MV-4-11 (cell line): ENCODE measurements around the gene SPECC1L.
A peak's percentile ranks its signal among the peaks of the same experiment; 100 is the strongest.
"Not testable (repeated sequence)": the region's sequence is repeated elsewhere in the genome, so short reads cannot be mapped to it uniquely, and the experiment has no call there.

Experiments
- DNase-seq: peaks from one replicate; lab custom pipeline; 2025; lab: John Stamatoyannopoulos, UW

The SPECC1L gene

GRCh38 chr22:24245584-24246561, 24.8 kb upstream of the SPECC1L start:
- DNase-seq = not testable (repeated sequence)

DNA sequence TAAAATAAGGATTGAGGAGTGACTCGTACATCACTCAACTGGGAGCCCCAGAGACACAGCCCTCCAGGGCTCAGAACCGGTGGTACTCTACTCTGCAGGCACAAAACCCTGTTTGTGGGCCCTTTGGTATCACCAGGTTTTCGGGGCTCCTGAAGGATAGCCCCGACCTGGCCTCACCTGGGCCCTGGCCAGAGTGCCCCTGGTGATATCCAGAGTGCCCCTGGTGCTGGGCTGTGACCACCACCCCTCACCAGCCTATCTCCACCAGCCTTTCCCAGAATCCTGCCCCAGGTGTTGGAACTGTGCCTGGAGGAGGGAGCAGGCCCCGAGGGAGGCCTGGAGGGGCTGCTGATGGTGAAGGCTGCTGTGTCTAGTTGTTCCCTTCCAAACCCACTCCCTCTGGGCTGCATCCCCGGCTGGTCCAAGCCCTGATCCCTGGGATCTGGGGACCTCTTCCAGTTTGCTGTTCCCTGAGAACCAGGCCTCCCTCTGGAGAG, 23.6 kb upstream of the SPECC1L start:
- DNase-seq = no peak

DNA sequence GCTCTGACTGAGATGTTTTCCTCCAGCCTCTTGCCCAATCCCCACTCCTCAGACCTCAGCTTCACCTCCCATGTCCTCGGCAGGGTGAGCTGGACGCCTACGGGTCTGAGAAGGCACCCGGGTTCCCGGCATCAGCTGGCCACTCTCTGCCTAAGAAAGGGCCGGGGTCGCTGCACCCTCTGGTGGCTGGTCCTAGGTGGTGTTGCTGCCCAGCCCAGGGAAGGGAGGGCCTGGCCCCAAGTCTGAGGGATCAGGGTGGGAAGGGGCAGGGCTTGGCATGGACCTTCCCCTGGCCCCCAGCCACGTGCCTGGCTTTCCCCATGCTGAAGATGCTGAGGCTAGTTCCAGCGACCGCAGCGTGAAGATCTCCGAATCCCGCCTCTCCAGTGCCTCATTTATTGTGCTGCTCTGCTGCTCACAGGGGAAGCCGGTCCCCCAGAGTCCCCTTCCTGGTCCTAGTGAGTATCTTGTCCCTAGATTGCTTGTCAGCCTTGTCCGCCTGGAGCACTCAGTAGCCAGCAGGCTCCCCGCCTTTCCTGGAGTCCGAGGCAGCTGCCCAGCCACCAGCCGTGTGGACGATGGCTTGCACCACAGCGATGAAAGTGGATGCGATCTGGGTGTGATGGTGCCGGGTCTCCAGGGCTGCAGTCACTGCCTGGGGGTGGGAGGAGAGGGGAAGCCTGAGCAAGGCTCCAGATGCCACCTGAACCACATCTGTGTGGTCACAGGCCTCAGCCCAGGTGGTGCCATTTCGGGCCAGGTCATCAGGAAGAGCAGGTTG, 22.9 kb upstream of the SPECC1L start:
- peak; percentile 37 for DNase-seq

DNA sequence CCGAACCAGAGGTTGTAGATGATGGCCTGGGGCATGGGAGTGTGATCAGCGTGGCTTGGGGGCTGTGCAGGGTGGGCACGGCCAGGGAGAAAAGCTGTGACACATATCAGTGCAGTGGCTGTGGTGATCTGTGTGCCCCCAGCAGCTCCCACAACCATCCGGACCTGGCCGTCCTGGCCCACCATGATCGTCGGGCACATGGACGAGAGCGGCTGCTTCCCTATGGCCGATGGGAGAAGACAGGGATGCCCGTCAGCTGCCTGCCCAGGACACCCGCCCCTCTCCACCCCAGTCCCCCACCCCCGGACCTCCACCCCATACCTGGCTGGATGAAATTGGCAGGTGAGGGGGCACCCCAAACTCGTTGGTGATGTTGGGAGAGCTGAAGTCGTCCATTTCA, 22.0 kb upstream of the SPECC1L start:
- DNase-seq = not testable (repeated sequence)

- not testable (repeated sequence) for DNase-seq
These were observed 21.2 kb upstream of the SPECC1L start for GRCh38 chr22:24249413-24249812.

DNA sequence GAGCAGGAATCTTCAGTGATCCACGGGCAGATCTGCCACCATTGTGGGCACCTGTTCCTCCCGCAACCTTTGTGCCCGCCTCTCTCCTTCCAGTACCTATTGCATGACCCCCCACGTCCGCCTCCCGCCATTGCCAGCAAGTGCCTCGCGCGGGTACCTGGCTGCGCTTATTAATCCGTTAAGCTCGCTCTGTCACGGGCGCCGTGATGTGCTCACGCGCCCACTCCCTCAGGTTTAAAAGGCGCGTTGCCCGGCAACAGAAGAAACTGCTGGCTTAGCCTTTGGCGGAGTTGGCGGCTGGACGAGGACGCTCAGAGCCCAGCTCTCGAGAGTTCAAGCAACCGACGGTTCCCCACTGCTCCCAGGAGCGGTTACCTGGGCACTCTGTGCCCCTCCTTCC, 19.3 kb upstream of the SPECC1L start:
- not testable (repeated sequence) for DNase-seq

DNA sequence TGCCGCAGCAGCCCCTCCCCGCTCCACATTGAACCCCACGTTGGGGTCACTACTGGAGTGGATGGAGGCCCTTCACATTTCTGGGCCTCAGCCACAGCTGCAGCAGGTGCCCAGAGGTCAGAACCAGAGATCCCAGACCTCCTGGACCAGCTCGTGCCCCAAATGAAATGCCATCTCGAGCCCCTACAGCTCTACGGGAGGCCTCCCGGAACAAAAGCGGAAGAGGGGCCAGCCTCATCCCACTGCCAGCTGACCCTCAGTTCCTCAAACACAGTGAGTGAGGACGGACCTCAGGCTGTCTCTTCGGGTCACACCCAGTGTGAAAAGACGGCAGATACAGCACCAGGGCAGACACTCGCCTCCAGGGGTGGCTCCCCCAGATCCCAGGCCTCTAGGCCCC, 17.5 kb upstream of the SPECC1L start:
- DNase-seq = not testable (repeated sequence)

DNA sequence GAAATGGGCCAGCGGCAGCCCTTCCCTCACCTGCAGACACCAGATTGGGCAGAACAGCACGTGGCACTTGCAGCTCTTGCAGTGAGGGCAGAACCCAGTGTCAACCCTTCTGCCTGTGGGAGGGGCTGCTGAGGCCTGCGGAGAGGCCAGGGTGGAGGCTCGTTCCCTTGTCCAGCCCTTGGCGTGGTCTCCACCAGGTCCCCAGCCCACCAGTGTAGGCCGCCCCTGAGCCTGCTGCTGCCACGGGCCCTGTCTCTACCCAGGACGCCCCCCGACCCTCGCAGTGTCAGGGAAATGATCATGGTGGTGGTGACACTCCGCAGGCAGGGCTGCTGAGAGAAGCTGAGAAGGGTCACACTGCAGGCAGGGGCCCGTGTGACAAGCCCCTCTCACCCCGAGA, 14.5 kb upstream of the SPECC1L start:
- not testable (repeated sequence) for DNase-seq

GRCh38 chr22:24256736-24257135, 13.9 kb upstream of the SPECC1L start:
- DNase-seq = not testable (repeated sequence)

DNA sequence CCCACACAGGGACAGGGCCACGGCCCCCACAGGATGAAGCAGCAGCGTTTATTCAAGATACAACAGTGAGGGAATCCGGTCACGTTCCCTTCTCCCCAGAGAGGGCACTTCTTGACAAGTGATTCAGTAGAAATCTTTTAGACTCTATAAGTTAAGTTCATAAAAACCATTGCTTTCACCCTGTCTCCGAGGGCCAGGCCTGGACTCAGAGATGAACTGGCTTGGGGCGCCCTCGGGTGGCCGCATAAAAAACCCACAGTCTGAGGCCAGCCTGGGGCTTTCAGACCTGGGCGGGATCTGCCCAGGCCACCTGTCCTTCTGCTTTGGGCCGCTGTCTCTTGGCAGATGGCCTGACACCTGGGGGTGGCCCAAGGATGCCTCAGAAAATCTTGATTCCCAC, 11.2 kb upstream of the SPECC1L start:
- peak; percentile 78 for DNase-seq

DNA sequence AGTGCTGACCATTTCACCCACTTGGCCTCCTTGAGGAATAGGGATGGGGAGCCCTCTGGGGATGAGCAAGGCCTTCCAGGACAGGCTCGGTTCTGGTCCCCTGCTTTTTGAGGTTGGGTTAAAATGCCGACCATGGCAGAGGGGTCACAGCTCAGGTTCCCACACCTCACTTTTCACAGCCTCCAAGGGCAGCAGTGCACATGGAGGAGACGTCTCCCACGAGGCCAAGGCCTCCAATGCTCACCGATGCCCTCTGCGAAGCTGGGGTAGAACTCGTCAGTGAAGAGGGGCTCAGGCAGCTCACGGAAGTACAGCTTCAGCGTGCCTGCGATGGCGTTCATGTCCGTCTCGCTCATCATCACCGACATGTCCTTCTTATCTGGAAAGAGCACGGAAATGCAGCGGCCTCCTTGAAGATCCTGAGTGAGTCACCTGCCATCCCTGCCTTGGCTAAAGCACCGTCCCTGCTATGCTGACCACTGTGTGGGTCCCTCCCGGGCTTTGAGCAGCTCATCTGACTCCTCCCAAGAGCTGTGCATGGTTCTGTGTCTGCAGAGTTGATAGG, 8.4 kb upstream of the SPECC1L start:
- DNase-seq = not testable (repeated sequence)

GRCh38 chr22:24263479-24263878, 7.2 kb upstream of the SPECC1L start:
- DNase-seq = not testable (repeated sequence)

GRCh38 chr22:24264329-24264896, 6.2 kb upstream of the SPECC1L start:
- peak; percentile 55 for DNase-seq

GRCh38 chr22:24265734-24266133, 4.9 kb upstream of the SPECC1L start:
- no peak for DNase-seq

DNA sequence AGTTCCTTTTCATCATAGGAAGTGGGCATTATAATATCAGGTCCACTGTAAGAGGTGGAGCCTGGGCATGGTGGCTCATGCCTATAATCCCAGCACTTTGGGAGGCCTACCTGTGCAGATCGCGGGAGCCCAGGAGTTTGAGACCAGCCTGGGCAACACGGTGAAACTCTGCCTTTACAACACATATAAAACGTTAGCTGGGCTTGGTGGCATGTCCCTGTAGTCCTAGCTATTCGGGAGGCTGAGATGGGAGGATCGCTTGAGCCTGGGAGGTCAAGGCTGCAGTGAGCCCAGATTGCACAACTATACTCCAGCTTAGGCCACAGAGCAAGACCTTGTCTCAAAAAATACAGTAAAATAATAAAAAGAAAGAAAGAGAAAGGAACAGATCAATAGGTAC, 4.1 kb upstream of the SPECC1L start:
- DNase-seq = not testable (repeated sequence)

- DNase-seq = no peak
These were observed 789 bp downstream of the SPECC1L start for GRCh38 chr22:24271386-24271854.

- DNase-seq = not testable (repeated sequence)
These were observed 2.4 kb downstream of the SPECC1L start for GRCh38 chr22:24273031-24273430.

DNA sequence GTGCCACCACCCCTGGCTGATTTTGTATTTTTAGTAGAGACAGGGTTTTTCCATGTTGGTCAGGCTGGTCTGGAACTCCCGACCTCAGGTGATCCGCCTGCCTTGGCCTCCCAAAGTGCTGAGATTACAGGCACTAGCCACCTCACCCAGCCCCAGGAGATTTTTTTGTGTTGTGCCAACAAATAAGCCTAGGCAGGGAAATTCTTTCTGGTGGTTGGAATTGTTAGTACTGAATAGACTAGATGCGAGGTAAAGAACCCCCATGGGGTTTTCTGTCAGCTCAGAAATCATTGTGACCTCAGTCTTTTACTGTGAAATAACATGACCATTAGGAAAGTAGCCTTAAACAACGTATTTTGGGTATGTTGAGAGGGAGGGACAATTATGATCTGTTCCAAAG, 3.3 kb downstream of the SPECC1L start:
- not testable (repeated sequence) for DNase-seq

GRCh38 chr22:24274696-24275405, 4.2 kb downstream of the SPECC1L start:
- DNase-seq = peak; percentile 8

DNA sequence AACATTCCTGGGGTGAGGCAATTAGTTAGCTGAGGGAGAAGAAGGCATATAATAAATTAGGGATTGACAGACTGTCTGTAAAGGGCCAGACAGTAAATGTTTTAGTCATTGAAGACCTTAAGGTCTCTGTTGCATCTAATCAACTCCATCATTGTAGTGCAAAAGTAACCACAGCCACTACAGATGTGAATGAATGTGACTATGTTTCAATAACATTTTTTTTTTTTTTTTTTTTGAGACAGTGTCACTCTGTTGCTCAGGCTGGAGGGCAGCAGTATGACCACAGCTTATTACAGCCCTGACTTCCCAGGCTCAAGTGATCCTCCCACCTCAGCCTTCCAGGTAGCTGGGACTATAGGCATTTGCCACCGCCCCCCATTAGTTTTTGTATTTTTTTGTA, 9.7 kb downstream of the SPECC1L start:
- DNase-seq = not testable (repeated sequence)

DNA sequence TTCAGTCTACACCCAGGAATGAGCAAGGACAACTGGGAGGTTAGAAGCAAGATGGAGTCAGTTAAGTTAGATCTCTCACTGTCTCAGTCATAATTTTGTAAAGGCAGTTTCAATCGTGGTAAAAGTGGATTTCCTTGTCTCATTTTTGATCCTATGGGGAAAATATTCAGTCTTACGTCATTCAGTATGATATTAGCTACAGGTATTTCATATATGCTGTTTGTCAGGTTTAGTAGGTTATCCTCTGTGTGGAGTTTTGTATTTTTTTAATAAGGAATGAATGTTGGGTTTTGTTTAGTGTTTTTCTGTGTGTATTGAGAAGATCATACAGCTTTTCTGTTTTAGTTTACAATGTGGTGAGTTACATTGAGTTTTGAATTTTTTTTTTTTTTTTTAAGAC, 11.8 kb downstream of the SPECC1L start:
- no peak for DNase-seq
